IMR-90 (cell line): Measurements from ENCODE around the gene TREH. TPM values are rescaled to one million over a fixed set of nuclear protein-coding genes. Genes with fewer than 3 reads are reported as not detected.

ENCODE experiments used
- ATAC-seq: fragments of 200-7000 bp; cut with Tn5 transposase; 2 replicates; pipeline ENCODE4 v1.9.1; 2020; ENCODE audit warnings: low read depth, mild to moderate bottlenecking, moderate library complexity
- BruUV-seq: library from RNA; stranded (reverse); fragments of 400-500 nt; replicated peaks from 2 replicates; lab custom pipeline; 2021; lab: Mats Ljungman, UMichigan
- CTCF ChIA-PET: fragments of 300-600 bp; formaldehyde crosslinking; extraction: SDS; loops from one replicate; lab custom pipeline; 2021; ENCODE audit warnings: antibody characterized with exemption; lab: Yijun Ruan, JAX
- POLR2A ChIA-PET: fragments of 300-600 bp; sonication (Branson Sonifier 250); formaldehyde crosslinking; loops from one replicate; lab custom pipeline; 2022; ENCODE audit warnings: antibody characterized with exemption; ENCODE audit not compliant: unreplicated experiment; lab: Charles Lee
- DNase-seq: peaks from one replicate; pipeline ENCODE4 v3.0.0; 2013
- H2AFZ ChIP-seq: replicated peaks from 2 replicates; pipeline ENCODE3; 2013; ENCODE audit warnings: low read length, mild to moderate bottlenecking; ENCODE audit not compliant: poor library complexity
- H2AK5ac ChIP-seq: 2 replicates; pipeline ENCODE4 v1.6.1; 2013; ENCODE audit warnings: low read depth, low read length, inconsistent platforms
- H2AK9ac ChIP-seq: replicated peaks from 2 replicates; pipeline ENCODE3; 2013; ENCODE audit warnings: mild to moderate bottlenecking, low read depth, low read length, moderate library complexity; ENCODE audit not compliant: poor library complexity
- H2BK120ac ChIP-seq: 2 replicates; pipeline ENCODE4 v1.6.1; 2013; ENCODE audit warnings: low read depth, low read length, inconsistent platforms
- H2BK15ac ChIP-seq: 3 replicates; pipeline ENCODE4 v1.6.1; 2013; ENCODE audit warnings: low read depth, low read length, inconsistent platforms
- H2BK20ac ChIP-seq: 2 replicates; pipeline ENCODE4 v1.6.1; 2013; ENCODE audit warnings: low read depth, mild to moderate bottlenecking, inconsistent platforms, low read length, moderate library complexity
- H2BK5ac ChIP-seq: 2 replicates; pipeline ENCODE4 v1.6.1; 2013; ENCODE audit warnings: mild to moderate bottlenecking, low read depth, low read length, inconsistent platforms; ENCODE audit not compliant: poor library complexity, severe bottlenecking
- H3K14ac ChIP-seq: replicated peaks from 2 replicates; pipeline ENCODE4 v1.6.1; 2013; ENCODE audit warnings: low read depth, low read length, inconsistent platforms
- H3K18ac ChIP-seq: 2 replicates; pipeline ENCODE4 v1.6.1; 2013; ENCODE audit warnings: low read depth, low read length, control low read depth
- H3K23ac ChIP-seq: 2 replicates; pipeline ENCODE4 v1.6.1; 2013; ENCODE audit warnings: low read depth, low read length, inconsistent platforms
- H3K27ac ChIP-seq: 2 replicates; pipeline ENCODE4 v1.5.1; 2013; ENCODE audit warnings: mild to moderate bottlenecking, control low read depth, low read length; ENCODE audit not compliant: insufficient read depth
- H3K27me3 ChIP-seq: 2 replicates; pipeline ENCODE4 v1.6.1; 2013; ENCODE audit warnings: low read length; ENCODE audit not compliant: control insufficient read depth, insufficient read depth
- H3K36me3 ChIP-seq: 2 replicates; pipeline ENCODE4 v1.6.1; 2013; ENCODE audit warnings: low read length, mixed read lengths; ENCODE audit not compliant: control insufficient read depth, insufficient read depth
- H3K4ac ChIP-seq: 2 replicates; pipeline ENCODE4 v1.6.1; 2013; ENCODE audit warnings: low read depth, low read length, inconsistent platforms
- H3K4me1 ChIP-seq: 2 replicates; pipeline ENCODE4 v1.6.1; 2013; ENCODE audit warnings: low read length, mixed read lengths; ENCODE audit not compliant: control insufficient read depth, insufficient read depth
- H3K4me2 ChIP-seq: 2 replicates; pipeline ENCODE4 v1.6.1; 2013; ENCODE audit warnings: low read depth, mild to moderate bottlenecking, control low read depth, low read length, moderate library complexity
- H3K4me3 ChIP-seq: 2 replicates; pipeline ENCODE4 v1.5.1; 2013; ENCODE audit warnings: low read depth, mild to moderate bottlenecking, control low read depth, low read length, moderate library complexity; ENCODE audit not compliant: insufficient read depth
- H3K56ac ChIP-seq: 2 replicates; pipeline ENCODE4 v1.6.1; 2013; ENCODE audit warnings: low read length, inconsistent platforms; ENCODE audit not compliant: insufficient read depth; ENCODE audit errors: extremely low read depth
- H3K79me1 ChIP-seq, 2 experiments: 2 replicates each; pipeline ENCODE4 v1.6.1; 2013; ENCODE audit warnings: low read length in 2 of 2, inconsistent platforms in 1 of 2, low read depth in 1 of 2
- H3K9ac ChIP-seq: 2 replicates; pipeline ENCODE4 v1.6.1; 2013; ENCODE audit warnings: low read depth, low read length, control low read depth
- H3K9me1 ChIP-seq: 2 replicates; pipeline ENCODE4 v1.6.1; 2013; ENCODE audit warnings: low read length, inconsistent platforms; ENCODE audit not compliant: insufficient read depth
- H3K9me3 ChIP-seq: 2 replicates; pipeline ENCODE4 v1.6.1; 2013; ENCODE audit warnings: low read length; ENCODE audit not compliant: control insufficient read depth, insufficient read depth
- H4K20me1 ChIP-seq: 2 replicates; pipeline ENCODE4 v1.6.1; 2013; ENCODE audit warnings: low read length, inconsistent platforms; ENCODE audit not compliant: insufficient read depth
- H4K5ac ChIP-seq: 2 replicates; pipeline ENCODE4 v1.6.1; 2013; ENCODE audit warnings: mild to moderate bottlenecking, low read depth, low read length, control low read depth
- H4K8ac ChIP-seq, 2 experiments: 2 replicates each; pipeline ENCODE4 v1.6.1; 2013; ENCODE audit warnings: low read depth in 2 of 2, low read length in 2 of 2, control low read depth in 1 of 2, inconsistent platforms in 1 of 2
- H4K91ac ChIP-seq: 2 replicates; pipeline ENCODE4 v1.6.1; 2013; ENCODE audit warnings: low read depth, low read length, inconsistent platforms; ENCODE audit not compliant: insufficient read depth
- MXI1 ChIP-seq: IDR thresholded peaks from 2 replicates; pipeline ENCODE4 v1.6.1; 2012; ENCODE audit warnings: low read depth, mild to moderate bottlenecking, low read length, moderate library complexity, borderline replicate concordance
- WGBS, 2 experiments: methylation state at CpG; one replicate each; pipeline versions ENCODE4 v1.1.5 to v1.1.7; 2013; ENCODE audit warnings: missing lambda C conversion rate in 2 of 2; ENCODE audit not compliant: insufficient read length in 1 of 2; ENCODE audit errors: extremely low coverage in 2 of 2; 5-methylcytosine and 5-hydroxymethylcytosine counted together
- dilution Hi-C: fragments of 300-500 bp; cut with HindIII; formaldehyde crosslinking; loops from one replicate; pipeline ENCODE4 v1.14.3; 2018; ENCODE audit warnings: low sequenced_read_pairs; ENCODE audit not compliant: unreplicated experiment
- in situ Hi-C: fragments of 300-500 bp; cut with MboI; formaldehyde crosslinking; loops from 3 replicates; pipeline ENCODE4 v1.14.3; 2019; ENCODE audit warnings: low sequenced_read_pairs, inconsistent platforms, mixed read lengths
- intact Hi-C: fragments of 100-400 bp; cut with micrococcal nuclease; formaldehyde crosslinking; loops from 2 replicates; pipeline ENCODE4 v1.10.0; 2022
- polyA plus RNA-seq, 3 experiments: library from polyadenylated mRNA; depleted of rRNA; stranded (reverse); fragments of >200 nt; gene quantifications; 2 replicates each; pipeline ENCODE4 v1.2.3, GENCODE V29; 2012; ENCODE audit warnings: low replicate concordance in 1 of 3
- total RNA-seq: library from RNA; depleted of rRNA; stranded (reverse); fragments of >200 nt; gene quantifications from 2 replicates; pipeline ENCODE4 v1.2.3, GENCODE V29; 2012

The TREH gene
- total and polyA plus RNA-seq, 2 of the 4 experiments (the other 2 are of a cell fraction) = not detected

DNA sequence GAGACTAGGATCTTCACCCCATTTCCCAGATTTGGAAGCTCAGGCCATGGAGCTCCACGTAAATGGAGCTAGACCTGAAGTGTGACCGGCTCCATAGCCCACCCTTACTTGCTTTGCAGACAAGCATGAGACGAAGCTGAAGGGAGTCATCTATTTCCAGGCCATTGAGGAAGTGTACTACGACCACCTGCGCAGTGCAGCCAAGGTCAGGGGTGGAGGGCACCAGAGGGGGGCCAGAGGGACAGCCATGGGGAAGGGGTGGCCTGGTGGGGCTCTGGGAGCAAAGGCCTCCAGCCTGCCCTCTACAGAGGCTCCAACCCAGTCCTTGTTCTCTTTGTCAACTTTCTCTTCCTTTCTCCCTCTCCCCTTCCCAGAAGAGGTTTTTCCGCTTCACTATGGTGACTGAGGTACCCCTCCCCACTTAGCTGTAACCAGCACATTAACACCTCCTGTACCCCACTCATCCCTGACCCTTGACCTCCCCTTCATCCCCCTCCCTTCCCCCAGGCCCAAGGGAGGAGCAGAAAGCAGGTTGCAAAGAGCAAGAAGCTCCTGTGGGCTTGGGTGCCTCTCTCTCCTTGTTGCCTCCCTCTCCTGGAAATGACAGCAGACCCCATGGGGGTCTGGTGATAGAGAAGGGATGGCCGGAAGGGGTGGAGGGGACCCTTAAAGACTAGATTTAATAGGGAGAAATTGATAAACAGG, 23.8 kb downstream of the TREH start:
- WGBS, 2 experiments = 75% methylated on average over 3 of the region's 7 CpGs; no CpG with 5 or more reads in 1 of the 2 experiments
- Histone ChIP-seq H3K4me1 (no peaks in the 10 kb centered on the region), H2BK15ac (no peak overlapping the region), H2BK5ac (no peak overlapping the region), H3K27ac (no peak overlapping the region), H4K5ac (no peak overlapping the region), H4K8ac (no peak overlapping the region), H3K18ac (no peak overlapping the region), H4K20me1 (peaks cover 41% of the 10 kb centered on the region), H3K27me3 (no peaks in the 10 kb centered on the region), H2AK9ac (no peak overlapping the region), H3K36me3 (peaks cover 61% of the 10 kb centered on the region), H3K9me3 (no peaks in the 10 kb centered on the region), H2AK5ac (no peak overlapping the region), H4K91ac (no peak overlapping the region), H3K4ac (no peak overlapping the region), H3K9me1 (peaks cover 3% of the 10 kb centered on the region; the same call in 1 of the 2 replicates), H3K9ac (no peak overlapping the region), H2BK120ac (no peak overlapping the region), H2AFZ (no peak overlapping the region), H3K79me1 (peaks cover 10 to 31% of the 10 kb centered on the region in 2 experiments; a peak in 3 of 4 replicates), H3K56ac (no peak overlapping the region), H3K4me2 (no peak overlapping the region), H3K4me3 (no peak overlapping the region), H2BK20ac (no peak overlapping the region), H3K23ac (no peak overlapping the region), H3K14ac (no peak overlapping the region)
- CTCF ChIA-PET = no interaction called here
- no peak for TF ChIP-seq MXI1
- intact Hi-C loops = loop anchor here (5.0 kb wide), 1 partner anchor 48 kb away; the partner anchor contains the start of gene PHLDB1
- in situ Hi-C loops = no loop called here
- no TSS peak for BruUV-seq
- ATAC-seq = no peak
- dilution Hi-C loops = no loop called here
- POLR2A ChIA-PET = no interaction called here
- no peak for DNase-seq
